ENCODE results near the gene CHST5.

Gene CHST5

GRCh38 chr16:75535901-75536300, at the start of gene CHST5:
TSS of gene CHST5 (minus strand) at chr16:75536108. CDS start at chr16:75530384, 5,724 bp downstream.
- no peak for DNase-seq

DNA sequence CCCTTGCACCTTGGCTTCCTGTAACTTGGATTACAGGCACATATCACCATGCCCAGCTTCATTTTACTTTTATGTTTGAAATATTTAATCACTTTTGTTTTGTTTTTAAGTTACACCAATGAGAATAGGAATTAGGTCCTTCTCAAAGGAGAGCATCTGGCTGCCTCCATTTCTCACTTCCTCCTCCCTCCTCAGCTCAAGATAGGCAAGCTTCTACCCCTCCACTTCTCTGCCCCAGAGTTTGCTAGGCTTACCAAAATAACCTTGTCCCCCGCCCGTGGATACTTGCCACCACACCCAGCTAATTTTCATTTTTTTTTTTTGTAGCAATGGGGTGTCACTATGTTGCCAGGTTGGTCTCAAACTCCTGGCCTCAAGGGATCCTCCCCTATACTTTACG, 48.2 kb upstream of the CHST5 start:
- no peak for DNase-seq

DNA sequence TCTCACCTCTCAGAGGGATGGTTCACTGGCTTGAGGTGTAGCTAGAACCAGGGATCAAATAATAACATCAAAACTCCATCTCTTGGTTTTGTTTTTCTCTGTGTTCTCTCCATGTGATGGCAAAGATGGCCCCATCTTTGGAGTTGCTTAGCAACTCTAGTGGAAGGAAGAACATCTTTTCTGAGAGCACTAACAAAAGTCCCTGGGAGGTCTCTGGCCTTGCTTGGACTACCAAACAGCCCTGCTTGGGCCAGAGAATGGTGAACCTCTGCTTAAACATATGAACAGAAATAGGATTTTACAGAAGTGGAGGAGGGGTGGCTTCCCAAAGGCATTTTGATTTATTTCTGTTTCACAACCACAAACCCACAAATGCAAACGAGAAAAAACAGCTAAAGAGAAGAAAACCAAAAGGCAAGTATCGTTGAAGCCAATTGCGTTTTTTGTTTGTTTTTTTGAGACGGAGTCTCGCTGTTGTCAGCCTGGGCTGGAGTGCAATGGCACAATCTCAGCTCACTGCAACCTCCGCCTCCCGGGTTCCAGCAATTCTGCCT, 43.5 kb upstream of the CHST5 start:
- DNase-seq = no peak

GRCh38 chr16:75578725-75579124, 42.8 kb upstream of the CHST5 start:
- no peak for DNase-seq

DNA sequence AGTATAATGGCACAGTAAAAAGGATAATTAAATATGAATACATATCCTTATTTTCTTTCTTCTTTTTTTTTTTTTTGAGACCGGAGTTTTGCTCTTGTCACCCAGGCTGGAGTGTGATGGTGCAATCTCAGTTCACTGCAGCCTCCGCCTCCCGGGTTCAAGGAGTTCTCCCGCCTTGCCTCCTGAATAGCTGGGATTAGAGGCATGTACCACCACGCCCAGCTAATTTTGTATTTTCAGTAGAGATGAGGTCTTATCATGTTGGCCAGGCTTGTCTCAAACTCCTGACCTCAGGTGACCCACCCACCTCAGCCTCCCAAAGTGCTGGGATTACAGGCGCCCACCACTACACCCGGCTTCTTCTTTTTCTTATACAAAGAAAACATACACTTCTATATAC, 42.3 kb upstream of the CHST5 start:
- no peak for DNase-seq

DNA sequence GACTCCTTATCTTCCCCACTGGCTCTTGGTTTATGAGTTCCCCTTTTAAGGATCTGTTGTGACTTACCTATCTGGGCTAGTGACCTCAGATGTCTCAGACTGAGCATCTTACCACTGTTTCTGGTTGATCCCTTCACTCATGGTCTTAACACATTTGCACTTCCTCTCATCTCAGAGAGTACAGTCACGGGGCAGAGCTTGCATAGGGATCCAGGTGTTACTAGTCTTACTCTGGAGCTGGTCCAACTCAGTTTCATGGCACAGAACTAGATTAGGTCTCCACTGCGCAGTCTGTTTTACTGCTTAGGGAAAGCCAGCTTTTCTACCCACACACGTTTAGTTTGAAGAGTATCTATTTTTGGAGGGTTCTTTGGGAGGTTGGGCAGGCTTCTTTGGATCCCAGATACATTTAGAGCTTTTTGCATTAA, 40.5 kb upstream of the CHST5 start:
- no peak for DNase-seq

- no peak for DNase-seq
Observed at GRCh38 chr16:75575958-75576357, 40.0 kb upstream of the CHST5 start.

DNA sequence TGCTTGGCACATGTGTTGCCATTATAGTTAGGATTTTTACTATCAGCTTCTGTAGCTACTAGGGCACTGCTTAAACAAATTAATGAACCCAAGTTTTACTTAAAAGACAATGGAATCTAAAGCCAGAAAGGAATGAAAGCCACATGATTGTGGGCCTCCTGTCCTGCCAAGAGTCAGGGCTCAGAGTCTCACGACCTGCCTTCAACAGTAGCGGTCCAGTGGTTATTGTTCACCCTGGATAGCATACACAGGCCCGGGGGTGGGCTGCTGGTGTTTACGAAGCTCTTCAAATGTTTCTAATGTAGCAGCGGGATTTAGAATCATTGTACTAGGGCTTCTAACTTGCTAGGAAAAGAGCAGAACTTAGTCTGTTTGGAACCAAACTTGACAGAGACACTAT, 38.0 kb upstream of the CHST5 start:
- no peak for DNase-seq

DNA sequence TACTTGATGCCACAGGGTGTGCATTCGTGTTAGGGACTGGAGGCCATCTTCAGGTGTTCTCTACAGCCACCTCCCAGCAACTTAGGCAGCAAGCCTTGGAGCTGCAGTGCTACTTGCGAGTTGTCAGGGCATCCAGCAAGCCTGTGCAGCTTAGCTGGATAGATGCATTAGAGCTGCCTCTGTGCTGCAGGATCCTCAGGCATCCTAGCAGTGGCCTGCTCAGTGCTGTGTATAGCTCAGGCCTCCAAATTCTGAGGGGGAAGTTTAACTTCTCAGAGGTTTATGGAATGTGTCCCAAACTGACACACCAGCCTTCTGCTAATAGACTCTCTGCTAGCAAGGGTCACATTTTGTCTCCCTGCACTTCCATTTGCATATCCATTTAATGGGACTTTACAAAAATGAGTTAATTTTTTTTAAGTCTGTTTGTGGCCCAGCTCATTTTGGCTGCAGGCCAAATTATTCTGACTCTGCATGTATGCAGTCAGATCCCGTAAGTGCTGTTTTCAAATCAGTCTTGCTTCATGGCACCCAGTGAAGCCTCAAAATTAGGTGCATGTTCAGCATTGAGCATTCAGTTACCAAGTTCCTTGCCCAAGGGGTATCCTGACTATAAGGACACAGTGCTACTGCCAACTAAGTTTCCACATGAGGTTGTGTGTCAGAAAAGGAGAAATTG, 37.1 kb upstream of the CHST5 start:
- DNase-seq = no peak

DNA sequence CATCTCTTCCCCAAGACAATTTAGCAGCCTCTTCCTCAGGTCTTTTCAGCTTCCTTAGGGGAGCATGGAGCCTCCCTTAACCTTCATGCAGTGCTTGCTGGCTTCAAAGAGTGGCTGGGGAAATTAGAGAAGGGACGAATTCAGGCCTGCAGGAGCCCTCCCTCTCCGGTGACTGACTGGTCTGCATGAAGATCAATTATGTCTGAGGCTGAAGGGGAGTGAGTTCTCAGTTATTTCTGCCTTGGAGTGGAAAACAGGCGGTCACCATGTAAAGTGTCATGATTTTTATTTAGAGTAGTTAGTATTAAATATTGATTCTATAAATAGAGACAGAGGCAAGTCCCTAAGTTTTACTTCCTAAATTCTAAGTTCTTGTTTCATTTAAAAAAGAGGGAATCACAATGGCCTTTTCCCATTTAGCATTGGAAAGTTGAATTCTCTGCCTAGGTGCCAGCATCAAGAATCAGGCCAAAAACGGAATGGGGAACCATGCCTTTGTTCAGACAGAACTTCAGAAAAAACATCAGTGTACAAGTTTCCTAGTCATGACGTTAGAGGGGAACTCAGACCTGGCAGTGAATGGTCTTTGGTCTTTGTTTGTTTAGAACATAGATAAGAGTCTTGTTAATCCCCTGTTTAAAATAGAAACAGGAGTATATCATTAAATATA, 34.6 kb upstream of the CHST5 start:
- DNase-seq = no peak

DNA sequence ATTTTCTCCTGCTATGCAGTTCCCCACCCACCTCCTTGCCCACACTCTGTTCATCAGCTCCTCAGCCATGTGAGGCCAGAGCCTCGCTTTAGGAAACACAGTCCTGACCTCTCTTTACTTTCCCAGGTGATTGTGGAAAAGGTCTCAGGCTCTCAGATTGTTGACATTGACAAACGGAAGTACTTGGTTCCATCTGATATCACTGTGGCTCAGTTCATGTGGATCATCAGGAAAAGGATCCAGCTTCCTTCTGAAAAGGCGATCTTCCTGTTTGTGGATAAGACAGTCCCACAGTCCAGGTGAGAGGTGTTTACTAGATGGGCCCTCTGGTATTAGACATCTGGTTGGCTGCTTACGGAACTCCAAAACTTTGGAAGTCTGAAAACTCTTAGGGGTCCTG, 32.0 kb upstream of the CHST5 start:
- DNase-seq = no peak

- DNase-seq = no peak
Observed at GRCh38 chr16:75566758-75567255, 30.9 kb upstream of the CHST5 start.

DNA sequence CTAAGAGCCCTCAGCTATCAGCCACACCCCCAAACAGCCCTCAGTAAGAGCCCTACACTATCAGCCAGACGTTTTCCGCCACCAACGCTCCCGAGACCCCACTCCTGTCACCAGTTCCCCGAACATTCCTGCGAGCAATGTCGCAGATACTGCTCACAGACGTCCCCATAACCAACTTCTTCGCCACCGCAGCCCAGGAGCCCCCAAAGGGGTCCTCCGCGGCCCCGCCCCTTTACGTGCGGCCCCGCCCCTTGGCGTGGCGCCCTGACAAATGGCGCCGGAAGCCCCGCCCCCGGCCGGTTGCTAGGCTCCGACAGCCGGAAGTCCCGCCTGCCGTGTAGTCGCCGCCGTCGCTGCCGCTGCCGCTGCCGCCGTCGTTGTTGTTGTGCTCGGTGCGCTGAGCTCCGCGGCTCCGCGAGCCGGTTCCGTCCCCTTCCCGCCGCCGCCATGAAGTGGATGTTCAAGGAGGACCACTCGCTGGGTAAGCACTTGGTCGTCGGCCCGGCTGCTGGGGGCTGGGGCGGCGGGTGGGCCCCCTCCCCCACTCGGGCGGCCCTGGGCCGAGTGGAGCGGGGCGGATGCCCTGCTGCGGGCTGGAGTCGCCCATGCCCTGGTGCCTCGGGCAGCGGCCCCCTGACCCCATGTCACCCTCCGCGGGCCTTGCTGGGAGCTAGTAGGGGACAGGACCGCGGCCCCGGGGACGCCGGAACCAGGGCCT, 30.3 kb upstream of the CHST5 start, which contains the start of gene GABARAPL2:
Gene GABARAPL2 (plus strand): TSS at position 340 of the 718 bp plus-strand sequence. CDS start 108 bp downstream, at position 448.
- peak; percentile 88 for DNase-seq

DNA sequence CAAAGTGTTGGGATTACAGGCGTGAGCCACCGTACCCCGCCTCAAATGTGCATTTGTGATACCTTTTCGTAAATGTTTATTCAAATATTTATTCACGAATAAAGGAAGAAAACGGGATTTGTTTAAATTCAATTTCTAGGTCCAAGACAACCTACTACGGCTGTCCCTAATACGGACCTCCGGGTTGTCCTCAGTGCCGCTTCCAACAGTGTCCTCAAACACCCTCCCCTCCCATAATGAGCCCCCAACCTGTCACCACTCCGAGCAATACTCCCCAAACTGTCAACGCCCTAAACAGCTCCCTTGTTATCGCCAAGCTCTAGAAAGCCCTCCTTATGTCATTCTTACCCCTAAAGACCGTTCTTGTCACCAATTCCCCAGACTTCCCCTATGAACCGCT, 29.7 kb upstream of the CHST5 start:
- DNase-seq = no peak

DNA sequence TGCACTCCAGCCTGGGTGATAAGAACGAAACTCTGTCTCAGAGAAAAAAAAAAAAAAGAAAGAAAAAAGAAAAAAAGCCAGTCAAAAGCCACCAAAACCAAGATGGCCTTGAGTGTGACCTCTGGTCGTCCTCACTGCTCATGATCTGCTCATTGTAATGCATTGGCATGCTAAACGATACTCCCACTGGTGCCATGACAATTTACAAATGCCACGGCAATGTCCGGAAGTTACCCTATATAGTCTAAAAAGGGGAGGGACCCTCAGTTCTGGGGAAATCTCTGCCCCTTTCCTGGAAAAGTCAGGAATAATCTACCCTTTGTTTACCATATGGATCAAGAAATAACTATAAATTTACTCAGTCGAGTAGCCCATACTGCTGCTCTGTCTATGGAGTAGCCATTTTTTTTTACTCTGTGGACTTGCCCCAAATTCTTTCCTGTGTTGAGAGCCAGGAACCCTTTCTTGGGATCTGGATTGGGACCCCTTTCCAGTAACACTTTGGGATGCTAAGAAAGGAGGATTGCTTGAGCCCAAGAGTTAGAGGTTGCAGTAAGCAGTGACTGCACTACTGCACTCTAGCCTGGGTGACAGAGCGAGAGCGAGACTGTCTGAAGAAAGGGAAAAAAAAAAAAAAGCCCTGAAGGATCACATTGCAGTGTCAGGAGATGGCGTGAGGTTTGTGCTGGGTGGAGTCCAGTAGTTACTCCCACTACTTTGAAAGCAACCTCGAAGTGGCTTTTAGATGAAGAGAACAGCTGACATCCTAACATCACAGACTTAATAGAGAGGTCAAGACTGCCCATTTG, 23.9 kb upstream of the CHST5 start:
- DNase-seq = no peak

- no peak for DNase-seq
Observed at GRCh38 chr16:75558846-75559401, 23.0 kb upstream of the CHST5 start.

- DNase-seq = no peak
Observed at GRCh38 chr16:75556431-75556950, 20.6 kb upstream of the CHST5 start.

DNA sequence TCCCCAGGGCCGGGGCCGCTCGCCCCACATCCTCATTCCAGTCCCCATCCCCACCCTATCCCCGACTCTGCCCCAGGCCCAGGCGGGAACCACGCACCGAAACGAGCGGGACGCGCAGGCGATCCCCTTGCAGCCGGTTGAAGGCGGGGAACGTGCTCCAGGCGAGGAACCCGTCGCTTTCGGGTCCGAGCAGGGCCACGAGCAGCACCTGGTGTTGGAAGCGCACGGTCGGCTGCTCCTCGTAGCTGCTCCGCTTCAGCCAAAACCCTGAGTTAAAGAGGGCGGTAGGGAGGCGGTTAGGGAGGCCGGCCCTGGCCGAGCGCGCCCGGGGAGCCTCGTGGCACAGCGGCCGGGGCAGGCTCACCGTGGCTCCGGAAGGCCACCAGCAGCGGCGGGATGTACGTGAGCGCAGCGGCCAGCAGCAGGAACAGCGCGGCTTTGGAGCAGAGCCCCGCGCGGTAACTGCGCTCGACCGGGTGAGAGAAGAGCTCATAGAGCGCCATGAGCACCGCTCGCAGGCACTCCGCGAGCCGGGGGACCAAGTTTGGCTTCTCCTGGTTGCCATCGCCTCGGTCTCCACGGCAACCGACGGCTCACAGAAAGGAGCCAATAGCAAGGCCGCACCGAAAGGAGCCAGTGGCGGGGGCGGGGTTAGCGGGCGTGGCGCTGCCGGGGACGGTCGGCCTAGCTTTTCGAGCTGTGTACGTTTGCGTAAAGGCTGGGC, 20.0 kb upstream of the CHST5 start, which contains the start of gene TMEM231:
Gene TMEM231 (minus strand): TSS at position 546 of the 724 bp plus-strand sequence. CDS start 43 bp downstream, at position 503.
- DNase-seq = peak; percentile 96

DNA sequence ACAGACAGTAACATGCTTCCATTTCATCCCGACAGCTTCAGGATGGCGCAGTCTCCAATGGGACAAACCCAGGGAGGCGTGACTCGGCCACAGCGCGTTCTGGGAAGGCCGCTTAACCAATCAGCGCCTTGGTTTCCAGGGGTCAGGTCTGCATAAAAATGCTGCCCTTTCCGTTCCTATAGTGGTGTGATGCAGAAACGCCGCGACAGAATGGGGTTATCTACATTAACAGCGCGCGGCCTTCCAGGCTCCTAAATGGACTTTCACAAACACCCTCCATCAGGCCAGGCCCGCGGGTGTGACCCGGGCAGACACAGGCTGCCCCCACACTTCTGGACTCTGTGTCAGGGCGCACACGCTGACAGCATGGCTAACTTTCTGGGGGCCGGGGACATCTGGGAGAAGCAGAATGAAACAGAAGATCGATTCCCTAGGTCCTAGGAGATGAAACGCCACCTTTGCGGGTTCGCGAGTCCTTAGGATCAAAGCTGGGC, 19.4 kb upstream of the CHST5 start:
- DNase-seq = no peak

- DNase-seq = no peak
Observed at GRCh38 chr16:75552951-75553350, 17.0 kb upstream of the CHST5 start.

GRCh38 chr16:75550211-75550662, 14.3 kb upstream of the CHST5 start:
- no peak for DNase-seq

Measured in activated T-cell treated with anti-CD3 and anti-CD28 coated beads for 4 hours (primary cell).